ENCODE results near the gene MYO19.

GRCh38 chr17:36506249-36506826 lies 28.3 kb downstream of the MYO19 start:
- TF ChIP-seq CTCF (conservative IDR thresholded peaks at IDR 0.05) (no peak), ZFX (IDR thresholded peaks at IDR 0.05) (no peak)
